Heart right ventricle (tissue), 16 donors: ENCODE data around the gene GNA12. TPM values are rescaled to one million over a fixed set of nuclear protein-coding genes. Genes with fewer than 3 reads are reported as not detected.

ENCODE experiments used
- ATAC-seq, 8 donors: fragments of 200-7000 bp; cut with Tn5 transposase; one replicate each; pipeline ENCODE4 v1.9.1; 2020; ENCODE audit warnings: mild to moderate bottlenecking in 8 of 8, moderate library complexity in 8 of 8, moderate number of reproducible peaks in 1 of 8
- DNase-seq, 2 donors: peaks; one replicate each; pipeline ENCODE4 v3.0.0-alpha.2; 2020
- H3K27ac ChIP-seq, 10 donors: fragments of 200-600 bp; sonication (generic) in 2 of 10; one replicate each; pipeline versions ENCODE4 v1.5.0 to v1.8.0; 2020 to 2022; ENCODE audit warnings: mild to moderate bottlenecking in 3 of 10
- H3K27me3 ChIP-seq, 7 donors: fragments of 200-600 bp; one replicate each; pipeline ENCODE4 v1.8.0; 2021 to 2022; ENCODE audit warnings: mild to moderate bottlenecking in 2 of 7
- H3K36me3 ChIP-seq, 9 donors: fragments of 200-600 bp; sonication (generic) in 1 of 9; one replicate each; pipeline versions ENCODE4 v1.5.0 to v1.8.0; 2020 to 2022; ENCODE audit warnings: mild to moderate bottlenecking in 2 of 9
- H3K4me1 ChIP-seq, 9 donors: fragments of 200-600 bp; sonication (generic) in 1 of 9; one replicate each; pipeline versions ENCODE4 v1.5.0 to v1.8.0; 2020 to 2022; ENCODE audit warnings: mild to moderate bottlenecking in 4 of 9
- H3K4me3 ChIP-seq, 10 donors: fragments of 200-600 bp; sonication (generic) in 2 of 10; one replicate each; pipeline versions ENCODE4 v1.5.0 to v1.8.0; 2020 to 2022; ENCODE audit warnings: mild to moderate bottlenecking in 7 of 10, moderate library complexity in 2 of 10
- H3K9me3 ChIP-seq, 11 donors: fragments of 200-600 bp in 10 of 11; sonication (generic) in 2 of 11; one replicate each; pipeline versions ENCODE4 v1.5.0 to v1.8.0; 2013 to 2022; ENCODE audit warnings: mild to moderate bottlenecking in 2 of 11, control low read depth in 1 of 11, moderate library complexity in 1 of 11
- CTCF ChIP-seq, 9 donors: fragments of 200-600 bp; sonication (generic) in 2 of 9; IDR thresholded peaks; one replicate each; pipeline versions ENCODE4 v1.5.0 to v1.8.0; 2021 to 2022; ENCODE audit warnings: antibody characterized with exemption in 9 of 9, mild to moderate bottlenecking in 5 of 9, moderate library complexity in 1 of 9
- WGBS, 2 donors: extraction: QIAGEN DNeasy Blood & Tissue Kit; methylation state at CpG; one replicate each; pipeline ENCODE4 v1.1.7; 2013; ENCODE audit warnings: inconsistent platforms in 1 of 2; 5-methylcytosine and 5-hydroxymethylcytosine counted together
- intact Hi-C, 10 donors: fragments of 100-400 bp; cut with DNase I; formaldehyde crosslinking; loops; one replicate each; pipeline versions ENCODE4 v1.11.1 to v1.14.2; 2022
- polyA plus RNA-seq, 2 donors: library from polyadenylated mRNA; stranded (reverse); fragments of 200-250 nt; gene quantifications; one replicate each; pipeline ENCODE4 v1.2.3, GENCODE V29; 2013
- total RNA-seq, 10 donors: library from RNA; stranded (reverse); fragmentation: NEBNext Ultra II Directional in 3 of 10; extraction: Animal tissue kit (Norgen Biotek cat#: 25700) in 3 of 10; gene quantifications; one replicate each; pipeline versions ENCODE4 v1.2.1 to v1.2.4, GENCODE V29; 2021 to 2023
- donor health status: Arrhythmogenic right ventricular cardiomyopathy.
- donor health status: ischemic (EF 13 %, LVEDD 7.1; RV severe dilation, severe dysfunction).
- donor health status: healthy with polysubstance abuse.
- donor health status: DM: no; HTN: yes; CAD: no.
- donor health status: DM: no; HTN: no; CAD: no.
- donor health status: ischemic (EF 25% LVEDD 6.9; RV normal size, moderate dysfunction).
- donor health status: ischemic (EF 25% LVEDD 5.7; RV mildly dilated, moderate dysfunction).
- donor health status: healthy.
- donor health status: DM: yes; HTN: yes; CAD: no.
- donor health status: Ischemic cardiomyopathy.
- donor health status: ischemic (EF 35%, LVEDD 5.7; RV mildly dilated, moderate dysfunction).
- donor health status: nonischemic (EF 11% LVEDD 7.7; RV severe dilation, severe dysfunction).
- donor health status: DM: yes; HTN: yes; CAD: no.
- donor health status: PGD.
- donor health status: ischemic (EF 29% LVEDD 5.4; RV normal size, mild dysfunction).
- donor health status: nonischemic (EF 23%, LVEDD 6.1; RV moderate dilation, normal function).

The GNA12 gene
- total and polyA plus RNA-seq, 12 donors = 6.4 to 46.4 (median 33.9) TPM

- H3K4me1 ChIP-seq = peaks cover 0 to 31% (median 20%) of the 10 kb centered on the region in 9 donors
- DNase-seq (no peak), ATAC-seq (peak in 3 of 8 donors; percentile 2 to 26 (median 13))
- TF ChIP-seq CTCF (IDR thresholded peaks at IDR 0.05) = no peak
- 81 to 87% methylated on average over 22 of the region's 22 CpGs for WGBS, 2 donors
- peak overlapping the region in 5 of 10 donors; percentile 20 to 29 (median 26) for H3K4me3 ChIP-seq
- no peaks in the 10 kb centered on the region for H3K9me3 ChIP-seq
- no peaks in the 10 kb centered on the region for H3K27me3 ChIP-seq
- intact Hi-C loops = loop anchor here in 2 of 10 donors (5.0 to 10.0 kb wide), 4 partner anchors 101 to 1034 kb away; partner anchors contain the start of gene SDK1 (in 1 of the 2)
- H3K27ac ChIP-seq = peak overlapping the region; percentile 64 to 96 (median 88)
- no peaks in the 10 kb centered on the region for H3K36me3 ChIP-seq
Measured at GRCh38 chr7:2862831-2863361, 18.8 kb upstream of the GNA12 start.

GRCh38 chr7:2861509-2861908 lies 17.4 kb upstream of the GNA12 start:
- H3K27ac ChIP-seq = no peak overlapping the region
- no peak for TF ChIP-seq CTCF (IDR thresholded peaks at IDR 0.05)
- no peak for DNase-seq
- no peak overlapping the region for H3K4me3 ChIP-seq
- no peaks in the 10 kb centered on the region for H3K27me3 ChIP-seq
- 95 to 97% methylated on average over 4 of the region's 4 CpGs for WGBS, 2 donors
- H3K4me1 ChIP-seq = peaks cover 0 to 31% (median 20%) of the 10 kb centered on the region in 9 donors
- H3K9me3 ChIP-seq = no peaks in the 10 kb centered on the region
- intact Hi-C loops = loop anchor here in 2 of 10 donors (5.0 to 10.0 kb wide), 4 partner anchors 99 to 1036 kb away; partner anchors contain the start of gene SDK1 (in 1 of the 2)
- no peaks in the 10 kb centered on the region for H3K36me3 ChIP-seq
- no peak for ATAC-seq

GRCh38 chr7:2860627-2861133 lies 16.6 kb upstream of the GNA12 start:
- ATAC-seq = no peak
- Histone ChIP-seq H3K4me3 (no peak overlapping the region), H3K36me3 (no peaks in the 10 kb centered on the region), H3K9me3 (no peaks in the 10 kb centered on the region), H3K27ac (no peak overlapping the region), H3K27me3 (no peaks in the 10 kb centered on the region), H3K4me1 (peaks cover 0 to 31% (median 20%) of the 10 kb centered on the region in 9 donors)
- no peak for DNase-seq
- no peak for TF ChIP-seq CTCF (IDR thresholded peaks at IDR 0.05)
- 82 to 85% methylated on average over 14 of the region's 14 CpGs for WGBS, 2 donors
- intact Hi-C loops = loop anchor here in 2 of 10 donors (5.0 to 10.0 kb wide), 4 partner anchors 98 to 1037 kb away; partner anchors contain the start of gene SDK1 (in 1 of the 2)

GRCh38 chr7:2859952-2860351 lies 15.8 kb upstream of the GNA12 start:
- H3K27ac ChIP-seq = no peak overlapping the region
- no peak for ATAC-seq

More at GRCh38 chr7:2859952-2860351, 15.8 kb upstream of the GNA12 start:
- no peaks in the 10 kb centered on the region for H3K9me3 ChIP-seq
- no peaks in the 10 kb centered on the region for H3K27me3 ChIP-seq
- no peak for DNase-seq
- H3K4me3 ChIP-seq = no peak overlapping the region
- no peaks in the 10 kb centered on the region for H3K36me3 ChIP-seq
- no peak for TF ChIP-seq CTCF (IDR thresholded peaks at IDR 0.05)
- 94 to 95% methylated on average over 6 of the region's 6 CpGs for WGBS, 2 donors
- peaks cover 0 to 27% (median 19%) of the 10 kb centered on the region in 9 donors for H3K4me1 ChIP-seq
- intact Hi-C loops = loop anchor here in 2 of 10 donors (5.0 to 10.0 kb wide), 4 partner anchors 98 to 1037 kb away; partner anchors contain the start of gene SDK1 (in 1 of the 2)
